GM21825 (cell line): ENCODE measurements around the gene CD200R1L.
A peak's percentile ranks its signal among the peaks of the same experiment; 100 is the strongest.

ENCODE experiments used
- ATAC-seq: cut with Tn5 transposase; IDR thresholded peaks from one replicate; pipeline ENCODE4 v1.9.1; 2021; ENCODE audit warnings: mild to moderate bottlenecking, moderate library complexity; ENCODE audit not compliant: unreplicated experiment

Gene CD200R1L

GRCh38 chr3:112822064-112823055, 24.3 kb downstream of the CD200R1L start:
- ATAC-seq, result no peak

GRCh38 chr3:112818289-112818688, 28.4 kb downstream of the CD200R1L start:
- no peak for ATAC-seq

- ATAC-seq, result no peak
Observed at GRCh38 chr3:112817797-112818196, 28.9 kb downstream of the CD200R1L start.

- ATAC-seq, result no peak
Observed at GRCh38 chr3:112817271-112817670, 29.4 kb downstream of the CD200R1L start.

- ATAC-seq, result no peak
Observed at GRCh38 chr3:112815981-112816380, 30.7 kb downstream of the CD200R1L start.

- ATAC-seq, result no peak
Observed at GRCh38 chr3:112814266-112814665, 32.4 kb downstream of the CD200R1L start.

- peak; percentile 69 for ATAC-seq
Observed at GRCh38 chr3:112813723-112814171, 32.9 kb downstream of the CD200R1L start.

- ATAC-seq, result no peak
Observed at GRCh38 chr3:112813016-112813415, 33.6 kb downstream of the CD200R1L start.

GRCh38 chr3:112811917-112812660, 34.6 kb downstream of the CD200R1L start:
- ATAC-seq, result no peak

- ATAC-seq, result no peak
Observed at GRCh38 chr3:112811131-112811884, 35.4 kb downstream of the CD200R1L start.

- ATAC-seq, result no peak
Observed at GRCh38 chr3:112810561-112810960, 36.1 kb downstream of the CD200R1L start.

GRCh38 chr3:112808136-112808535, 38.5 kb downstream of the CD200R1L start:
- no peak for ATAC-seq

- no peak for ATAC-seq
Observed at GRCh38 chr3:112807685-112808084, 39.0 kb downstream of the CD200R1L start.

- no peak for ATAC-seq
Observed at GRCh38 chr3:112806903-112807302, 39.8 kb downstream of the CD200R1L start.

GRCh38 chr3:112805126-112805525, 41.5 kb downstream of the CD200R1L start:
- no peak for ATAC-seq

GRCh38 chr3:112804021-112804420, 42.6 kb downstream of the CD200R1L start:
- no peak for ATAC-seq

- ATAC-seq, result no peak
Observed at GRCh38 chr3:112803467-112803866, 43.2 kb downstream of the CD200R1L start.

GRCh38 chr3:112802338-112802737, 44.3 kb downstream of the CD200R1L start:
- ATAC-seq, result no peak

GRCh38 chr3:112799946-112800345, 46.7 kb downstream of the CD200R1L start:
- no peak for ATAC-seq

- ATAC-seq, result no peak
Observed at GRCh38 chr3:112794622-112795172, 52.0 kb downstream of the CD200R1L start.
